Right forelimb (tissue), 1 donor: Measurements from ENCODE around the gene SYNJ2.
"Not testable (repeated sequence)": the region's sequence is repeated elsewhere in the genome, so short reads cannot be mapped to it uniquely, and the experiment has no call there.

ENCODE experiments used
- DNase-seq: peaks from one replicate; pipeline ENCODE4 v3.0.0-alpha.2; 2018

The SYNJ2 gene

DNA sequence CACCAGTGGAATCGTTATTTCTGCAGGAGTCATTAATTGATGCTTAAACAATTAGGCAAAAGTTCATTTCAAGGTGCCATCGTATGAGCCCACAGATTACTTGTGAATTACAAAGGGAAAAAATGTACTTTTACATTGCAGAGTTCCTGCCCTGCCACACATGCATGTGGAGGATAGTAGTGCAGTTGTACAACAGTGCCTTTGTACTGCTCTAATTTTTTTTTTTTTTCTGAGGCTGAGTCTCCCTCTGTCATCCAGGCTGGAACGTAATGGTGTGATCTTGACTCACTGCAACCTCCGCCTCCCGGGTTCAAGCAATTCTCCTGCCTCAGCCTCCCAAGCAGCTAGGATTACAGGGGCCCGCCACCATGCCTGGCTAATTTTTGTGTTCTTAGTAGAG lies 26.0 kb upstream of the SYNJ2 start:
- DNase-seq, result no peak

- DNase-seq, result peak; percentile 6
These were observed 25.4 kb upstream of the SYNJ2 start for GRCh38 chr6:157956171-157956730.

DNA sequence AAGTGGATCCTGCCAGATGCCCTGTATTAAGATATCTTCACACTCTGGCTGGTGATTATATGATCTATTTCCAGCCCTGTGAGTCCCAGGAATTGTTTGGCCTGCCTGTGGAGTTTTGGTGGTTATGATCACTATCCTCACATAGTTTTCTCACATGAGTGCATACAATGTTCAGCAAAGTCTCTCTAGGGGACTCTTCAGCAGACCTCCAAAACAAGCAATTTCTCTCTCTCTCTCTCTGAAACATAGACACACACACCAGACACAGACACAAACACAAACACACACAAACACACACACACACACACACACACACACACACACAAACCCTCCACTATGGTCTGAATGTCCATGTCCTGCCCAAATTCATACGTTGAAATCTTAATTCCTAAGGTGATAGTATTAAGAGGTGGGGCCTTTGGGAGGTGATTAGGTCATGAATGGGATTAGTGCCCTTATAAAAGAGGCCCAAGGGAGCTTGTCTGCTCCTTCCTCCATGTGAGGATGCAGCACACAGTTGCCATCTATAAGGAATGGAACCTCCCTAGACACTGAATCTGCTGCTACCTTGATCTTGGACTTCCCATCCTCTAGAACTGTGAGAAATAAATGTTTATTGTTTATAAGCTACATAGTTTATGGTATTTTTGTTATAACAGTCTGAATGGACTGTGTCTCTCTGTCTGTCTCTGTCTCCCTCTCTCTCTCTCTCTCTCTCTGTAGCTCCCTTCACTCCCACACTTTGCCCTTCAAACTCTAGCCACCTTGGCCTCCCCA lies 22.0 kb upstream of the SYNJ2 start:
- peak; percentile 7 for DNase-seq

GRCh38 chr6:157961153-157961831 lies 20.4 kb upstream of the SYNJ2 start:
- DNase-seq, result peak; percentile 3

DNA sequence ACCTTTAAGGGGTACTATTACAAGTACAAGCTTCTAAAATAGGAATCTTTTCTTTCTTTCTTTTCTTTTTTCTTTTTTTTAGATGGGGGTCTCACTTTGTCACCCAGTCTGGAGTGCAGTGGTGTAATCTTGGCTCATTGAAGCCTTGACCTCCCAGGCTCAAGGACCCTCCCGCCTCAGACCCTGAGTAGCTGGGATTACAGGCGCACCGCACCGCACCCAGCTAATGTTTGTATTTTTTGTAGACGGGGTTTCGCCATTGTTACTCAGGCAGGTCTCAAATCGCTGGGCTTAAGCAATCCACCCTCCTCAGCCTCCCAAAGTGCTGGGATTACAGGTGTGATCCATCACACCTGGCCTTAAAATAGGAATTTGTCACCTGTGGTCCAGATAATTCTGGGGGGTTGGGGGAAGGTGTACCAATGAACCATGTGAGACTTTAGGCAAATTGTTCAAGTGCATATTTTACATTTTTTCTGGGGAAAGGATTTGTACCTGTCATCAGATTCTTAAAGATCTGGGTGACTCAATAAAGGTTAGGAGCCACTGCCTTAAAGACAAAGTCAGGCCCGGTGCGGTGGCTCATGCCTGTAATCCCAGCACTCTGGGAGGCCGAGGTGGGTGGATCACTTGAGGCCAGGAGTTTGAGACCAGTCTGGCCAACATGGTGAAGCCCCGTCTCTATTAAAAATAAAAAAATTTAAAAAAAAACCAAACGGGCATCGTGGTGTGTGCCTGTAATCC lies 19.7 kb upstream of the SYNJ2 start:
- peak; percentile 1 for DNase-seq

- peak; percentile 41 for DNase-seq
These were observed 18.9 kb upstream of the SYNJ2 start for GRCh38 chr6:157962601-157963302.

- peak; percentile 19 for DNase-seq
These were observed 17.6 kb upstream of the SYNJ2 start for GRCh38 chr6:157964100-157964499.

DNA sequence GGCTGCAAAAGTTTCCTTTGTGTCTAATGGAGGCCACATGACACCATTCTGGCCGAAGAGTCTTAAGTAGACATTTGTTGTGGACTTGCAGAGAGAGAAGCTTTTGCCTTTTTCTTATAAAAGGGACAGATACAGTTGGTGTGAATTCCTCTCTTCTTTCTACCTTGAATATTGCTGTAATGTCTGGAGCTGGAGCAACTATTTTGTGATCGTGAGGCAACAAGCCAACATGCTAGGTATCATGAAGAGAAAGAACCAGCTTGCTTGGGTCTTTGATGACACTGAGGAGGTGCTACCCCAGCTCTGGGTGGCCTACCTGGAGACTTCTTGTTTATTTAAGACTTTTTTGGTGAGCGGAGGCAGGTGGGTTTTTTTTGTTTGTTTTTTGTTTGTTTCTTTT lies 16.3 kb upstream of the SYNJ2 start:
- DNase-seq, result no peak

DNA sequence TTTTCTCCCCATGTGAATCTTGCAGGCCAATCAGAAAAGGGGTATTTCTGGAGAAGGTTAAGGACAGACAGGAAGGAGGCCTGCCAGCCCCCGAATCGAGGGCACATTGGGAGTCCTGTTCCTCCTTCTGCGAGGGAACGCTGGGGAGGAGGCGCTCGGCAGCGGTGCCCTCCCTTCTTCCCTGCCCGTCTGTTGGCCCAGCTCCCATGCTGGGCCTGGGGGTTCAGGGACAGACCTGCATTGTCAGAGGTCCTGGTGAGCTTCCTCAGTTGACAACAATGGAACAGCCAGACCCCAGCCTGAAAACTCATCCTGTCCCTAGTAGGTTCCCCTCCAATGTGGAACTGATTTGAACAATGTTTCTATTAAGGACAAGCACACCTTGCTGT lies 15.1 kb upstream of the SYNJ2 start:
- DNase-seq, result peak; percentile 25

DNA sequence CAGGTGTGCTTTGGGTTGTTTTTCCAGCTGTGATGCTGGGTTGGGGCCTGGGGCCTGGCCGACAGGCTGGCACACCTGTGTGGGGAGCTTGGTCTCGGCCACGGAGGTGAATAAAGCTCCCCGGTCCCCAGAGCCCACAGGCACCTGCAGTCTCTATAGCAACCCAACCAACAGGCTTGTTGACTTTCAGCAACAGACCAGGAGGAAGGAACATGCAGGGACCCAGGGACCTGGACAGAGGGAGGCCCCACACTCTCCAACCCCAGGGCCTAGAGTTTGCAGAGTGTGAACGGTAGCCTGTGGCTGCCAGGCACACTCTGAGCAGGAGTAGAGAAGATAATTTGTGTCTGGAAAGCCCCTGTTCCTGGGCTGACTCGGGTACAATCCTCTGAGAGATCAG lies 14.6 kb upstream of the SYNJ2 start:
- DNase-seq, result peak; percentile 4

GRCh38 chr6:157967486-157967885 lies 14.2 kb upstream of the SYNJ2 start:
- DNase-seq, result peak; percentile 30

DNA sequence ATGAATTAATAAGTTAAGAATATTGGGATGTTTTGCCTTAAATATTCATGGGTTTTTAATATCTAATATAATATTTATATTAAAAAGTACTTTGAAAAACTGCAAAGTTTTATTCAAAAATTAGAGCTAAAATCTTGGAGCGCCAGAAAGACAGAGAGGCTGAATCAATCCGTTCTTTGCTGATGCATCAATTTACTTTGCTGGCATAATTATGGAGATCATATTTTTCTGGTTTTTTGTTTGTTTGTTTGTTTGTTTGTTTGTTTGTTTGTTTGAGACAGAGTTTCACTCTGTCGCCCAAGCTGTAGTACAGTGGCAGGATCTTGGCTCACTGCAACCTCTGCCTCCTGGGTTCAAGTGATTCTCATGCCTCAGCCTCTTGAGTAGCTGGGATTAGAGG lies 9.5 kb upstream of the SYNJ2 start:
- DNase-seq, result not testable (repeated sequence)

- DNase-seq, result peak; percentile 7
These were observed 7.2 kb upstream of the SYNJ2 start for GRCh38 chr6:157974341-157974894.

DNA sequence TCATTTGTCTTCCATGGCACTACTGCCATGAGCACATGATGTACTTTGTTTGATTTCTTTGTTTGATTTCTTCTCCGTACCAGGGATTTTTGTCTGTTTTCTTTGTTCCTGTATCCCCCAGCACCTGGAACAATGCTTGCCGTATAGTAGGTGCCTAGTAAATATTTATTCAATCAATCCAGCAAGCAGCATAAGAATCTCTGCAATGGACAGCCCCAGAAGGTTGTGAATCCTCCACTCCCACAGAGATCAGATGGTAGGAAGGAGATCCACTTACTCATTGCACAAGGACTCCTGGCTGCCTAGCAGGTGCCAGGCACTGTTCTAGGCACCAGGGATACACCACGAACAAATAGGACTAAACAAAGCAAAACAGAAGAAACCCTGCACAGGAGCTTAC lies 6.7 kb upstream of the SYNJ2 start:
- DNase-seq, result peak; percentile 13

DNA sequence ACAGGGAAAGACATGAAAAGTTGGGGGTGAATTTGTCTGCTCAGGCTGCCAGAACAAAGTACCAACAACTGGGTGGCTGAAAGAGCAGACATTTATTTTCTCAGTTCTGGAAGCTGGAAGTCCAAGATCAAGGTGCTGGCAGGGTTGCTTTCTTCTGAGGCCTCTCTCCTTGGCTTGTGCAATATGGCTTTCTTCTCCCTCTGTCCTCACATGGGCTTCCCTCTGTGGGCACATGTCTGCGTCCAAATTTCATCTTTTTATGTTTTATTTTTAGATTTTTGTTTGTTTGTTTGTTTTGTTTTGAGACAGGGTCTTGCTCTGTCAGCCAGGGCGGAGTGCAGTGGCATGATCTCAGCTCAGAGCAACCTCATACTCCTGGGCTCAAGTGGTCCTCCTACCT lies 6.2 kb upstream of the SYNJ2 start:
- DNase-seq, result no peak

- DNase-seq, result peak; percentile 34
These were observed 5.1 kb upstream of the SYNJ2 start for GRCh38 chr6:157976345-157977175.

DNA sequence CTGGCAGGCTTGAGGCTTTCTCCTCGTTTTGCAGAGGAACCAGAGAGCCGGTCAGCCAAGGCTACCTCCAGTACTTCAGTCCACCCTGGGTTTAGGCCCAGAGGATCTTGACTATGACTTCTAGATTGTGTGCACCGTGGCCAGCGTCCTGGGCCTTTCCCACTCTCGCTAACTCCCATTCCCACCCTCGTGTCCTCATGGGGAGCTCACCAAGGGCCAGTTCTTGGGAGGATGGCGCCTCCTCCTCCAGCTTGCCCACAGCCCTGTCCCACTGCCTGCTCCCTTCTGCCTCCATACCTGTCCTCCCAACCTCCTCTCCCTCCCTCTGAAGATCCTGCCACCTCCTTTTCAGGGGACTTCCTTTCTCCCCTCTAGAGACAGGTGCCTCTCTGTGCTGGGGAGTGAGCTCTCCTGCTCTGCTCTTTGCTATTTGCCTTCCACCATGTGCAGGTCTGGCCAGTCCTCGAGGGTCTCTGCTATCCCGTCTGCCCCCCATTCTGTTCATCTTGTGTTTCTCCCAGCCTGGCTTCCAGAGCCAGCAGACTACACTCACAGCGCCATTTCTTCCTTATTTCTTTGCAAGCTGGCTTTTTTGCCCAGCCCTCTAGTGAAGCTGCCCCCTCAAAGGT lies 4.4 kb upstream of the SYNJ2 start:
- peak; percentile 30 for DNase-seq

GRCh38 chr6:157978021-157978783 lies 3.5 kb upstream of the SYNJ2 start:
- DNase-seq, result peak; percentile 30

- peak; percentile 54 for DNase-seq
These were observed 1.2 kb upstream of the SYNJ2 start for GRCh38 chr6:157980288-157981131.

DNA sequence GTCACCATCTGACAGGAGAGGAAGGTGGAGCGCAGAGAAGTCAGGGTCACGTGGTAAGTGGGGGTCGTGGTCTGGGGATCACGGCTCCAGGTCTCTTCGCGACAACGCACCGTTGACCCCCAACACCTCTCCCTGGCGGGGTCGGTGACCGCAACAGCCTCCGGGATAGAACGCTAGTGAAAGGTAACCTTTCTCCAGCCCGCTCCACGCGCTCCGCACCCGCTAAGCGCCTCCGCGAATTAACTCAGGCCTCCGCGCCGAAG lies 600 bp upstream of the SYNJ2 start:
- DNase-seq, result no peak
